ENCODE measurements around the gene LCOR. TPM values are rescaled to one million over a fixed set of nuclear protein-coding genes. Genes with fewer than 3 reads are reported as not detected.

LCOR gene
- total RNA-seq, 3 donors from 2014 or later = 70.4 to 106 (median 93.0) TPM

GRCh38 chr10:96960872-96961271 is 128.8 kb downstream of the LCOR start:
- no peaks in the 10 kb centered on the region for H3K4me1 ChIP-seq (ENCODE audit: low read depth)

GRCh38 chr10:96964131-96964530 is 132.0 kb downstream of the LCOR start:
- no peak for ATAC-seq
- intact Hi-C loops (cut with DNase I, micrococcal nuclease) = no loop called here
- DNase-seq = no peak
- Histone ChIP-seq H3K36me3 (ENCODE audit: low read depth) (no peaks in the 10 kb centered on the region), H3K4me1 (ENCODE audit: low read depth) (no peaks in the 10 kb centered on the region), H3K4me3 (no peak overlapping the region), H3K9me3 (no peaks in the 10 kb centered on the region)
- no peak for TF ChIP-seq CTCF (IDR thresholded peaks at IDR 0.05)

More at GRCh38 chr10:96960872-96961271, 128.8 kb downstream of the LCOR start:
- ATAC-seq (no peak), DNase-seq (no peak)
- H3K4me3 ChIP-seq = no peak overlapping the region
- H3K36me3 ChIP-seq (ENCODE audit: low read depth) = no peaks in the 10 kb centered on the region
- no peak for TF ChIP-seq CTCF (IDR thresholded peaks at IDR 0.05)
- intact Hi-C loops (cut with DNase I, micrococcal nuclease) = no loop called here
- H3K9me3 ChIP-seq = no peaks in the 10 kb centered on the region

GRCh38 chr10:96967847-96968246 is 135.7 kb downstream of the LCOR start:
- no peaks in the 10 kb centered on the region for H3K9me3 ChIP-seq
- DNase-seq (no peak), ATAC-seq (no peak)
- no peaks in the 10 kb centered on the region for H3K4me1 ChIP-seq (ENCODE audit: low read depth)
- TF ChIP-seq CTCF (IDR thresholded peaks at IDR 0.05) = no peak
- H3K36me3 ChIP-seq (ENCODE audit: low read depth) = no peaks in the 10 kb centered on the region
- intact Hi-C loops (cut with DNase I, micrococcal nuclease) = no loop called here
- no peak overlapping the region for H3K4me3 ChIP-seq

- no peak for DNase-seq
- Histone ChIP-seq H3K4me1 (ENCODE audit: low read depth) (no peaks in the 10 kb centered on the region), H3K36me3 (ENCODE audit: low read depth) (no peaks in the 10 kb centered on the region), H3K9me3 (no peaks in the 10 kb centered on the region), H3K4me3 (no peak overlapping the region)
- no peak for TF ChIP-seq CTCF (IDR thresholded peaks at IDR 0.05)
- no peak for ATAC-seq
- intact Hi-C loops (cut with DNase I, micrococcal nuclease) = no loop called here
Measured at GRCh38 chr10:96968682-96969423, 136.8 kb downstream of the LCOR start.

- intact Hi-C loops (cut with DNase I, micrococcal nuclease) = no loop called here
- Histone ChIP-seq H3K36me3 (ENCODE audit: low read depth) (no peaks in the 10 kb centered on the region), H3K9me3 (no peaks in the 10 kb centered on the region), H3K4me3 (no peak overlapping the region), H3K4me1 (ENCODE audit: low read depth) (no peaks in the 10 kb centered on the region)
- no peak for TF ChIP-seq CTCF (IDR thresholded peaks at IDR 0.05)
- ATAC-seq = no peak
- DNase-seq = no peak
Measured at GRCh38 chr10:96971324-96971723, 139.2 kb downstream of the LCOR start.
